GM12878 (cell line): ENCODE data around the gene ROBO1. TPM values are rescaled to one million over a fixed set of nuclear protein-coding genes. Genes with fewer than 3 reads are reported as not detected.

Experiments used
- ATAC-seq: fragments of 200-7000 bp; cut with Tn5 transposase; 3 replicates; pipeline ENCODE4 v1.9.1; 2020; ENCODE audit warnings: mild to moderate bottlenecking, moderate library complexity
- BruUV-seq: library from RNA; stranded (reverse); fragments of 400-500 nt; replicated peaks from 2 replicates; lab custom pipeline; 2021; lab: Mats Ljungman, UMichigan
- CTCF ChIA-PET: fragments of 300-600 bp; sonication (Branson Sonifier 250); formaldehyde crosslinking; extraction: SDS; loops from one replicate; lab custom pipeline; 2021; ENCODE audit warnings: inconsistent platforms; lab: Yijun Ruan, JAX
- POLR2A ChIA-PET: fragments of 350-600 bp; formaldehyde crosslinking; extraction: SDS; loops from one replicate; lab custom pipeline; 2021; ENCODE audit warnings: inconsistent platforms; lab: Charles Lee
- RAD21 ChIA-PET: fragments of 300-600 bp; sonication (Branson Sonifier 250); formaldehyde crosslinking; loops from one replicate; lab custom pipeline; 2023; ENCODE audit warnings: antibody characterized with exemption; ENCODE audit not compliant: unreplicated experiment; lab: Charles Lee
- SMC1A ChIA-PET: fragments of 300-600 bp; sonication (Branson Sonifier 250); formaldehyde crosslinking; loops from one replicate; lab custom pipeline; 2023; ENCODE audit not compliant: unreplicated experiment, uncharacterized antibody; lab: Charles Lee
- DNase-seq: peaks from one replicate; pipeline ENCODE4 v3.0.0-alpha.2; 2011; ENCODE audit warnings: low read depth, low spot score
- FAIRE-seq: peaks from 3 replicates; lab custom pipeline; 2011; peaks lifted over from hg19 to GRCh38; lab: Jason Lieb, UNC
- H2AFZ ChIP-seq: 2 replicates; pipeline ENCODE4 v1.6.0; 2011; ENCODE audit warnings: low read depth, low read length, control low read depth; ENCODE audit not compliant: control insufficient read depth
- H3K27ac ChIP-seq: 2 replicates; pipeline ENCODE4 v1.5.1; 2011; ENCODE audit warnings: control low read depth; ENCODE audit not compliant: control insufficient read depth, insufficient read depth
- H3K27me3 ChIP-seq, 2 experiments: replicated peaks in 1 of 2; 2 replicates each; pipeline versions ENCODE4 v1.6.0 to v1.6.1; 2011; ENCODE audit warnings: low read length in 1 of 2; ENCODE audit not compliant: control insufficient read depth in 2 of 2, insufficient read depth in 2 of 2
- H3K36me3 ChIP-seq, 2 experiments: 2 replicates each; pipeline ENCODE4 v1.5.1; 2011; ENCODE audit warnings: low read length in 1 of 2; ENCODE audit not compliant: control insufficient read depth in 2 of 2, insufficient read depth in 2 of 2
- H3K4me1 ChIP-seq: 2 replicates; pipeline ENCODE4 v1.6.1; 2011; ENCODE audit warnings: mild to moderate bottlenecking, low read length, moderate library complexity, mixed read lengths; ENCODE audit not compliant: control insufficient read depth, insufficient read depth
- H3K4me2 ChIP-seq: 2 replicates; pipeline ENCODE4 v1.6.0; 2011; ENCODE audit warnings: control low read depth; ENCODE audit not compliant: control insufficient read depth, insufficient read depth
- H3K4me3 ChIP-seq: fragments of 200-600 bp; sonication (generic); 2 replicates; pipeline ENCODE4 v1.5.1; 2016
- H3K79me2 ChIP-seq: 2 replicates; pipeline ENCODE4 v1.6.0; 2011; ENCODE audit warnings: low read length; ENCODE audit not compliant: control insufficient read depth, insufficient read depth
- H3K9ac ChIP-seq: 2 replicates; pipeline ENCODE4 v1.8.0; 2011; ENCODE audit warnings: low read length, control low read depth, mixed read lengths; ENCODE audit not compliant: control insufficient read depth, insufficient read depth
- H3K9me3 ChIP-seq: replicated peaks from 3 replicates; pipeline ENCODE4 v1.5.1; 2011; ENCODE audit warnings: mild to moderate bottlenecking, low read length; ENCODE audit not compliant: control insufficient read depth, insufficient read depth
- H4K20me1 ChIP-seq: 2 replicates; pipeline ENCODE4 v1.6.0; 2011; ENCODE audit not compliant: control insufficient read depth, insufficient read depth
- BCL3 ChIP-seq: IDR thresholded peaks from 2 replicates; pipeline ENCODE4 v1.6.1; 2011; ENCODE audit warnings: borderline replicate concordance, low read depth, mild to moderate bottlenecking, moderate library complexity, low read length; ENCODE audit not compliant: insufficient read depth, poor library complexity, severe bottlenecking
- E2F4 ChIP-seq: IDR thresholded peaks from 2 replicates; pipeline ENCODE4 v1.6.1; 2012; ENCODE audit warnings: low read depth, low read length, improper control_type of control experiment
- ETV6 ChIP-seq, 2 experiments: fragments of 450-650 bp in 1 of 2; IDR thresholded peaks in 1 of 2; conservative IDR thresholded peaks in 1 of 2; 2 replicates each; pipeline ENCODE4 v1.6.1; 2014; ENCODE audit warnings: antibody characterized with exemption in 1 of 2, borderline replicate concordance in 1 of 2, low read depth in 1 of 2, mild to moderate bottlenecking in 1 of 2, moderate library complexity in 1 of 2
- GABPA ChIP-seq: IDR thresholded peaks from 2 replicates; pipeline ENCODE4 v1.6.1; 2014; ENCODE audit warnings: antibody characterized with exemption, low read depth, mild to moderate bottlenecking, inconsistent platforms
- HDAC6 ChIP-seq: fragments of 200-600 bp; sonication (generic); IDR thresholded peaks from one replicate; pipeline ENCODE4 v1.8.0; 2017; ENCODE audit warnings: antibody characterized with exemption; ENCODE audit not compliant: unreplicated experiment
- IRF5 ChIP-seq: fragments of 450-650 bp; IDR thresholded peaks from 2 replicates; pipeline ENCODE4 v1.6.1; 2017; ENCODE audit warnings: borderline replicate concordance
- LARP7 ChIP-seq: fragments of 450-650 bp; IDR thresholded peaks from 2 replicates; pipeline ENCODE4 v1.6.1; 2017; ENCODE audit warnings: mild to moderate bottlenecking
- NBN ChIP-seq: fragments of 450-650 bp; IDR thresholded peaks from 2 replicates; pipeline ENCODE4 v1.6.1; 2016
- NFXL1 ChIP-seq: fragments of 450-650 bp; IDR thresholded peaks from 2 replicates; pipeline ENCODE4 v1.6.1; 2017; ENCODE audit warnings: antibody characterized with exemption, mild to moderate bottlenecking, borderline replicate concordance
- TBL1XR1 ChIP-seq: IDR thresholded peaks from 2 replicates; pipeline ENCODE4 v1.6.1; 2012; ENCODE audit warnings: low read depth, low read length, improper control_type of control experiment
- TCF12 ChIP-seq: IDR thresholded peaks from 2 replicates; pipeline ENCODE4 v1.6.1; 2011; ENCODE audit warnings: low read depth, mild to moderate bottlenecking, low read length
- ZBTB33 ChIP-seq: fragments of 450-650 bp; IDR thresholded peaks from 2 replicates; pipeline ENCODE4 v1.6.1; 2017; ENCODE audit warnings: mild to moderate bottlenecking
- ZNF622 ChIP-seq: fragments of 450-650 bp; IDR thresholded peaks from 2 replicates; pipeline ENCODE4 v1.6.1; 2017; ENCODE audit warnings: mild to moderate bottlenecking, inconsistent platforms
- ZNF687 ChIP-seq: fragments of 450-650 bp; IDR thresholded peaks from 2 replicates; pipeline ENCODE4 v1.6.1; 2017; ENCODE audit warnings: mild to moderate bottlenecking, moderate library complexity
- WGBS: methylation state at CpG from one replicate; pipeline ENCODE4 v1.1.6; 2016; ENCODE audit warnings: low lambda C conversion rate; ENCODE audit not compliant: insufficient replicate concordance, insufficient coverage; ENCODE audit errors: missing lambda C conversion rate; 5-methylcytosine and 5-hydroxymethylcytosine counted together
- in situ Hi-C: fragments of 300-500 bp; cut with MboI; formaldehyde crosslinking; loops from 9 replicates; pipeline ENCODE4 v1.14.3; 2018; ENCODE audit warnings: mixed read lengths
- intact Hi-C: fragments of 100-400 bp; cut with micrococcal nuclease; formaldehyde crosslinking; loops from one replicate; pipeline ENCODE4 v1.14.2; 2022; ENCODE audit not compliant: unreplicated experiment
- polyA plus RNA-seq, 11 experiments: library from polyadenylated mRNA; depleted of rRNA in 4 of 11; unstranded in 6 of 11; stranded (reverse) in 5 of 11; fragments of >200 nt; fragmentation: Nextera tagmentation in 4 of 11; fragmentation: Illumina TruSeq in 1 of 11; extraction: Ambion mirVana in 4 of 11; extraction: Trizol in 1 of 11; gene quantifications; 1 replicate in 1 of 11; 2 replicates in 10 of 11; pipeline versions ENCODE4 v1.2.1 to v1.2.3, GENCODE V29; 2011 to 2016; ENCODE audit warnings: inconsistent platforms in 2 of 11, missing spikeins in 2 of 11, low read depth in 1 of 11
- total RNA-seq, 4 experiments: library from RNA; depleted of rRNA in 3 of 4; stranded (reverse); fragments of >200 nt in 3 of 4; fragmentation: Illumina TruSeq in 1 of 4; extraction: Trizol in 1 of 4; gene quantifications; 2 replicates each; pipeline versions ENCODE4 v1.2.1 to v1.2.3, GENCODE V29; 2013 to 2021

The ROBO1 gene
- total and polyA plus RNA-seq, 10 of the 15 experiments (the other 5 are each of a cell fraction or from before 2014, with no cell fraction given), result 0.29 to 46.5 (median 1.2) TPM

- ChIA-PET SMC1A (no interaction called here), POLR2A (no interaction called here)
- intact Hi-C loops, result no loop called here
- no peak for FAIRE-seq
- H3K9ac ChIP-seq, result no peak overlapping the region
- no peaks in the 10 kb centered on the region for H4K20me1 ChIP-seq
- no peaks in the 10 kb centered on the region for H3K36me3 ChIP-seq
- H2AFZ ChIP-seq, result no peak overlapping the region
- H3K4me1 ChIP-seq, result no peaks in the 10 kb centered on the region
- no peak for DNase-seq
- H3K4me2 ChIP-seq, result no peak overlapping the region
- no peaks in the 10 kb centered on the region for H3K27me3 ChIP-seq
- H3K79me2 ChIP-seq, result no peaks in the 10 kb centered on the region
- no peaks in the 10 kb centered on the region for H3K9me3 ChIP-seq
- no peak for TF ChIP-seq ETV6 (conservative IDR thresholded peaks at IDR 0.05 in 1 of 2, IDR thresholded peaks at IDR 0.05 in 1 of 2; ENCODE audit: borderline replicate concordance in 1 of 2, low read depth in 1 of 2)
- no peak for TF ChIP-seq ZNF622
- TF ChIP-seq NBN, result no peak
- TF ChIP-seq BCL3, result no peak
- TF ChIP-seq HDAC6, result no peak
- no peak for TF ChIP-seq E2F4
- no peak for TF ChIP-seq IRF5
- TF ChIP-seq GABPA, result no peak
- TF ChIP-seq NFXL1, result no peak
- TF ChIP-seq ZBTB33, result no peak
- TF ChIP-seq TCF12, result no peak
- TF ChIP-seq ZNF687, result no peak
- TF ChIP-seq LARP7, result no peak
- no peak for TF ChIP-seq TBL1XR1
- TF ChIP-seq, all 136 proteins: peak for 0
- Histone ChIP-seq H3K4me3 (no peak overlapping the region), H3K27ac (no peak overlapping the region)
- CTCF ChIA-PET, result no interaction called here
- 0% methylated on average over 1 of the region's 1 CpG for WGBS
- no TSS peak for BruUV-seq
- RAD21 ChIA-PET, result interaction anchor here (1.1 kb wide), 1 partner anchor 43 kb away, joined by 3 read pairs; no protein-coding TSS in a partner anchor
- ATAC-seq, result no peak
- in situ Hi-C loops, result no loop called here
Observed at GRCh38 chr3:78589778-78590177, 1178.0 kb downstream of the ROBO1 start.
